ENCODE measurements around the gene VPS37B.

VPS37B gene

GRCh38 chr12:122836027-122836921 lies 59.6 kb downstream of the VPS37B start:
- no peaks in the 10 kb centered on the region for H3K9me3 Mint-ChIP-seq
- H3K27ac Mint-ChIP-seq, result peak overlapping the region; percentile 90
- H3K4me3 Mint-ChIP-seq, result peak overlapping the region; percentile 91
- H3K27me3 Mint-ChIP-seq, result no peaks in the 10 kb centered on the region
- peaks cover 62% of the 10 kb centered on the region for H3K4me1 Mint-ChIP-seq
- no peaks in the 10 kb centered on the region for H3K36me3 Mint-ChIP-seq

- Mint-ChIP-seq H3K9me3 (no peaks in the 10 kb centered on the region), H3K4me3 (no peak overlapping the region), H3K27ac (no peak overlapping the region), H3K4me1 (peaks cover 59% of the 10 kb centered on the region), H3K36me3 (no peaks in the 10 kb centered on the region), H3K27me3 (no peaks in the 10 kb centered on the region)
These were observed 60.2 kb downstream of the VPS37B start for GRCh38 chr12:122835750-122836026.

GRCh38 chr12:122834921-122835749 lies 60.8 kb downstream of the VPS37B start, which contains the start of gene HIP1R:
Gene HIP1R (plus strand): TSS chr12:122835457. CDS start chr12:122835551, 94 bp downstream.
- Mint-ChIP-seq H3K4me1 (peaks cover 54% of the 10 kb centered on the region), H3K27me3 (no peaks in the 10 kb centered on the region), H3K9me3 (no peaks in the 10 kb centered on the region), H3K27ac (peak within 1 kb of the TSS; percentile 90), H3K4me3 (peak within 1 kb of the TSS; percentile 96), H3K36me3 (no peaks in the 10 kb centered on the region)

GRCh38 chr12:122834104-122834920 lies 61.6 kb downstream of the VPS37B start:
- Mint-ChIP-seq H3K4me3 (peak overlapping the region; percentile 96), H3K4me1 (peaks cover 48% of the 10 kb centered on the region), H3K27ac (peak overlapping the region; percentile 90), H3K36me3 (no peaks in the 10 kb centered on the region), H3K9me3 (no peaks in the 10 kb centered on the region), H3K27me3 (no peaks in the 10 kb centered on the region)

GRCh38 chr12:122830517-122831214 lies 65.3 kb downstream of the VPS37B start:
- H3K9me3 Mint-ChIP-seq, result no peaks in the 10 kb centered on the region
- H3K36me3 Mint-ChIP-seq, result no peaks in the 10 kb centered on the region
- H3K27ac Mint-ChIP-seq, result no peak overlapping the region
- H3K27me3 Mint-ChIP-seq, result no peaks in the 10 kb centered on the region
- H3K4me1 Mint-ChIP-seq, result peaks cover 21% of the 10 kb centered on the region
- no peak overlapping the region for H3K4me3 Mint-ChIP-seq

- no peak overlapping the region for H3K27ac Mint-ChIP-seq
- H3K4me3 Mint-ChIP-seq, result no peak overlapping the region
- H3K27me3 Mint-ChIP-seq, result no peaks in the 10 kb centered on the region
- no peaks in the 10 kb centered on the region for H3K36me3 Mint-ChIP-seq
- H3K9me3 Mint-ChIP-seq, result no peaks in the 10 kb centered on the region
- H3K4me1 Mint-ChIP-seq, result peaks cover 6% of the 10 kb centered on the region
These were observed 68.7 kb downstream of the VPS37B start for GRCh38 chr12:122827258-122827657.

- no peaks in the 10 kb centered on the region for H3K9me3 Mint-ChIP-seq
- no peak overlapping the region for H3K27ac Mint-ChIP-seq
- peak overlapping the region; percentile 65 for H3K4me3 Mint-ChIP-seq
- H3K27me3 Mint-ChIP-seq, result no peaks in the 10 kb centered on the region
- peaks cover 6% of the 10 kb centered on the region for H3K4me1 Mint-ChIP-seq
- H3K36me3 Mint-ChIP-seq, result no peaks in the 10 kb centered on the region
These were observed 69.9 kb downstream of the VPS37B start for GRCh38 chr12:122825773-122826724.

- no peaks in the 10 kb centered on the region for H3K36me3 Mint-ChIP-seq
These were observed 72.5 kb downstream of the VPS37B start for GRCh38 chr12:122823429-122823828.

GRCh38 chr12:122820838-122821271 lies 75.1 kb downstream of the VPS37B start:
- no peaks in the 10 kb centered on the region for H3K36me3 Mint-ChIP-seq
- H3K27me3 Mint-ChIP-seq, result no peaks in the 10 kb centered on the region
- no peak overlapping the region for H3K27ac Mint-ChIP-seq
- H3K9me3 Mint-ChIP-seq, result no peaks in the 10 kb centered on the region
- H3K4me3 Mint-ChIP-seq, result no peak overlapping the region
- H3K4me1 Mint-ChIP-seq, result peaks cover under 1% of the 10 kb centered on the region

More at GRCh38 chr12:122823429-122823828, 72.5 kb downstream of the VPS37B start:
- H3K9me3 Mint-ChIP-seq, result no peaks in the 10 kb centered on the region
- H3K4me3 Mint-ChIP-seq, result no peak overlapping the region
- no peak overlapping the region for H3K27ac Mint-ChIP-seq
- H3K27me3 Mint-ChIP-seq, result no peaks in the 10 kb centered on the region
- peaks cover 6% of the 10 kb centered on the region for H3K4me1 Mint-ChIP-seq

GRCh38 chr12:122820138-122820537 lies 75.8 kb downstream of the VPS37B start:
- H3K4me1 Mint-ChIP-seq, result no peaks in the 10 kb centered on the region
- no peak overlapping the region for H3K27ac Mint-ChIP-seq
- no peaks in the 10 kb centered on the region for H3K9me3 Mint-ChIP-seq
- no peaks in the 10 kb centered on the region for H3K27me3 Mint-ChIP-seq
- H3K36me3 Mint-ChIP-seq, result no peaks in the 10 kb centered on the region
- H3K4me3 Mint-ChIP-seq, result no peak overlapping the region

GRCh38 chr12:122819209-122819785 lies 76.6 kb downstream of the VPS37B start:
- no peak overlapping the region for H3K4me3 Mint-ChIP-seq
- no peaks in the 10 kb centered on the region for H3K4me1 Mint-ChIP-seq
- H3K36me3 Mint-ChIP-seq, result no peaks in the 10 kb centered on the region
- no peaks in the 10 kb centered on the region for H3K27me3 Mint-ChIP-seq
- no peaks in the 10 kb centered on the region for H3K9me3 Mint-ChIP-seq
- no peak overlapping the region for H3K27ac Mint-ChIP-seq

Data from activated naive CD4-positive, alpha-beta T cell treated with anti-CD3 and anti-CD28 coated beads, Interleukin-2, amount 50 U/mL, for 24 hours (primary cell).